Fibroblast of villous mesenchyme (primary cell): ENCODE data around the gene PPP1R14D. TPM values are rescaled to one million over a fixed set of nuclear protein-coding genes. Genes with fewer than 3 reads are reported as not detected.
"Not testable (repeated sequence)": the region's sequence is repeated elsewhere in the genome, so short reads cannot be mapped to it uniquely, and the experiment has no call there.

ENCODE experiments used
- DNase-seq: peaks from one replicate; pipeline ENCODE4 v3.0.0-alpha.2; 2010; ENCODE audit warnings: low read depth
- H3K4me3 ChIP-seq: 2 replicates; pipeline ENCODE4 v1.5.1; 2011; ENCODE audit warnings: low read depth, mild to moderate bottlenecking, low read length
- CTCF ChIP-seq: IDR thresholded peaks from 2 replicates; pipeline ENCODE4 v1.5.1; 2012; ENCODE audit warnings: low read depth, mild to moderate bottlenecking, low read length; ENCODE audit not compliant: insufficient read depth
- total RNA-seq: library from RNA; depleted of rRNA; stranded (reverse); fragments of >200 nt; gene quantifications from 2 replicates; pipeline ENCODE4 v1.2.3, GENCODE V29; 2012

PPP1R14D gene
- total RNA-seq, 1 donor = not detected

DNA sequence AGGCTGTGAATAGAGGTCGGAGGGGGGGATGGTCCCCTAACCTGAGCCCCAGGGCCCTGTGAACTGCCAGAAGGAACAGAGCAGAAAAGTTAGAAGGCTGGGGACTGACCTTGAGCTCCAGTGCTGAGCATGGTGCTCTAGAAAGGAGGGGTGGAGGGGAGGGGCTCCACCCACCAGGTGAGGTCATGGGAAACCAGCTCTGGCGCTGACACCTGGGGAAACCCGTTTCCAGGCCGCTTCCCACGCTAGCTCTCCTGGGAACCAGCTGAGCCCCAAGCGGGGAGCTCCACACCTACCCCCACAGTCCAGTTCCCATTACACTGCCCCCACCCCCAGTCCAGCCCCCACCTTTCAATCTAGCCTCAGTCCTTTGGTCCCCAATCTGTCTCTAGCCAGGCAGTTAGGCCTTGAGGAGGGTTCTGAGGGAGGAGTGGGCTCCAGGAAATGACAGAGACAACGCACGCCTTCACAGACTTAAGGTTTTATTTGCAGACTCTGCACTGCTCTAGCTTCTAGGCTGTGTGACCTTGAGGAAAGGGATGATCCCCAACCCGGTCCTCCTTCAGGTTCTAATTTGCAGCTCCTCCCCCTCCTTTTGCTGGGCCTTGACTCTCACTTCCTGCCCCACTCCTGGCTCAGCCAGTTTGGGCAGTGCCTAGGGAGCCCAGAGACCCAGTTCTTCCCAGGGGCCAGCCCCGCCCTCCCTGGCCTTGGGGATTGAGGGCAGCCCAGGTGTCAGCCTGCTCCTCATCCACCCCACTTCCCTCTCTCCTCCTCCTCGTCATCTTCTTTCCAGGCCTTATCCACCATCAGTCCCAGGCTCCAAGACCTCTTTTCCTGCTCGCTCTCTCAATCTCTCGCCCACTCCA, 43.5 kb upstream of the PPP1R14D start:
- no peak for TF ChIP-seq CTCF
- H3K4me3 ChIP-seq = no peak overlapping the region
- no peak for DNase-seq

DNA sequence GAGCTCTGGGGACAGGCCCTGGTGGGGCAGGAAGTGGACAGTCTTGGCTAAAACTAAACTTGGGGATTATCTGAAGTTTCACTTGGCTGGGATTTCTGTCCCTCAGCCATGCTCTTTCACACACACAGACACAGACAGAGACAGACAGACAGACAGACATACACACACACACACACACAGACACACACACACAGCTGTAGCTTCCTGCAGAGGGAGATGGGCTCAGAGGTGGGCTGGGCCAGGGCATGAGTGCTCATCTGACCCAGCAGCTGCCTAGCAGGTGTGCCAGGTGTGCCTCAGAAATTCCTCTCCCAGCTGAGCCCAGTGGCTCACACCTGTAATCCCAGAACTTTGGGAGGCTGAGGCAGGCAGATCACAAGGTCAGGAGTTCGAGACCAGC, 42.2 kb upstream of the PPP1R14D start:
- no peak for TF ChIP-seq CTCF
- no peak for DNase-seq
- H3K4me3 ChIP-seq = no peak overlapping the region

- H3K4me3 ChIP-seq = no peak overlapping the region
- no peak for DNase-seq
- no peak for TF ChIP-seq CTCF
Measured at GRCh38 chr15:40869686-40870085, 41.2 kb upstream of the PPP1R14D start.

DNA sequence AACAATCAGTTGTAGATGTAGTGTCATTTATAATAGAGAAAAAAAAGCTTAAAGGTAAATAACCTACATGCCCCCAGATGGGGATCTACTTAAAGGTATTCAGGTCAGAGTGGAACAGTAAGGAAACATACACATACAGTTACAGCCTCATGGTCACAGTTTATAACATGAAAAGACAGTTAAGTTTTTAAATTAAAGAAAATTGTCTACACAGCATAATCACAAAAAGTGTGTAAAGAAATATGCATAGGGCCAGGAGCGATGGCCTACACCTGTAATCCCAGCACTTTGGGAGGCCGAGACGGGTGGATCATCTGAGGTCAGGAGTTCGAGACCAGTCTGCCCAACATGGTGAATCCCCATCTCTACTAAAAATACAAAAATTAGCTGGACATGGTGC, 38.7 kb upstream of the PPP1R14D start:
- TF ChIP-seq CTCF = no peak
- H3K4me3 ChIP-seq = no peak overlapping the region
- no peak for DNase-seq

DNA sequence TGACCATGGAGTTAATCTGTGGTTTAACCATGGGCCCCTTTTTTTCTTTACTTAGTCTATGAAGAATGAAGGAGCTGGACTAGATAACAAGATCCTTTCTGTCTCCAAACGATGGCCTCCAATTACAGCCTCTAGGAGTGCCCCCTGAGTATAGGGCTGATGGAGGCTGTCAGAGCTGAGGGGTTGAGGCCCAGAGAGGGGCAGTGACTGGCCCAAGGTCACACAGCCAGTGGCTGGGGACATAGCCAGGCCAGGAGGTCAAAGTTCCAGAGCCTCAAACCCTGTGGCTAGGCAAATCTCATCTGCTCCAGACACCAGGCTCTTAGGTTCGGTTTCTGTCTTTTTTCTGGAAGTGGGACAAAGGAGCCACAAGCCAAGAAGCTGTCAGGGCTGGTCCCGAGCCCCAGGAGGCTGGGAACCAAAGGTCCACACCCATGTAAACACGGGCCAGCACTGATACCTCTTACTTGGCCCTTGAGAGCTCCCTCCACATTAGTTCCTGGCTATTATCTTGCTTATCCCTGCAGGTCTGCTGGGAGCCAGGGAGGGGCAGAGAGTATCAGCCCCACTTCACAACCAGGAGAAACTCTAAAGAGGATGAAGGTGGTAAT, 35.3 kb upstream of the PPP1R14D start:
- DNase-seq = no peak
- H3K4me3 ChIP-seq = no peak overlapping the region
- TF ChIP-seq CTCF = no peak

GRCh38 chr15:40861147-40861546, 32.6 kb upstream of the PPP1R14D start:
- not testable (repeated sequence) for H3K4me3 ChIP-seq, DNase-seq

GRCh38 chr15:40859206-40859851, 30.8 kb upstream of the PPP1R14D start:
- DNase-seq = peak; percentile 80
- peak; percentile 93 for TF ChIP-seq CTCF
- H3K4me3 ChIP-seq = no peak overlapping the region
